HepG2 (cell line): ENCODE measurements around the gene FANCD2. TPM values are rescaled to one million over a fixed set of nuclear protein-coding genes. Genes with fewer than 3 reads are reported as not detected.

ENCODE experiments used
- ATAC-seq: fragments of 200-7000 bp; cut with Tn5 transposase; 3 replicates; pipeline ENCODE4 v1.9.1; 2020; ENCODE audit warnings: mild to moderate bottlenecking, moderate library complexity
- BruUV-seq: library from RNA; stranded (reverse); fragments of 400-500 nt; replicated peaks from 2 replicates; lab custom pipeline; 2021; lab: Mats Ljungman, UMichigan
- CTCF ChIA-PET: fragments of 300-600 bp; formaldehyde crosslinking; extraction: SDS; loops from one replicate; lab custom pipeline; 2021; ENCODE audit warnings: low total read pairs, inconsistent platforms, low intra/inter-chr PET ratio; lab: Yijun Ruan, JAX
- POLR2A ChIA-PET: fragments of 350-600 bp; sonication (Branson Sonifier 250); formaldehyde crosslinking; loops from one replicate; lab custom pipeline; 2020; ENCODE audit warnings: antibody characterized with exemption, inconsistent platforms; lab: Yijun Ruan, JAX
- DNase-seq: peaks from one replicate; pipeline ENCODE4 v3.0.0-alpha.2; 2015; ENCODE audit warnings: low spot score
- FAIRE-seq: peaks from 3 replicates; lab custom pipeline; 2011; peaks lifted over from hg19 to GRCh38; lab: Jason Lieb, UNC
- H2AFZ ChIP-seq: one replicate; pipeline ENCODE4 v1.6.1; 2011; ENCODE audit warnings: low read length, inconsistent platforms
- H3K27ac ChIP-seq: fragments of 300-600 bp; 3 replicates; pipeline ENCODE4 v1.8.0; 2011; ENCODE audit warnings: mixed run types, mild to moderate bottlenecking, mixed read lengths, low read length, inconsistent platforms; ENCODE audit not compliant: insufficient read depth; ENCODE audit errors: extremely low read length
- H3K27me3 ChIP-seq, 2 experiments: fragments of 200-600 bp in 1 of 2; 2 replicates in 1 of 2; 3 replicates in 1 of 2; pipeline versions ENCODE4 v1.6.0 to v1.8.0; 2011; ENCODE audit warnings: low read length in 2 of 2, mild to moderate bottlenecking in 2 of 2, moderate library complexity in 2 of 2, inconsistent platforms in 1 of 2; ENCODE audit not compliant: insufficient read depth in 2 of 2, control insufficient read depth in 1 of 2
- H3K36me3 ChIP-seq, 2 experiments: fragments of 200-600 bp in 1 of 2; replicated peaks in 1 of 2; 2 replicates in 1 of 2; 3 replicates in 1 of 2; pipeline versions ENCODE4 v1.5.1 to v1.8.0; 2011; ENCODE audit warnings: low read length in 2 of 2, inconsistent platforms in 1 of 2; ENCODE audit not compliant: insufficient read depth in 2 of 2, control insufficient read depth in 1 of 2
- H3K4me1 ChIP-seq: 2 replicates; pipeline ENCODE4 v1.5.1; 2012; ENCODE audit warnings: low read length, inconsistent platforms; ENCODE audit not compliant: insufficient read depth
- H3K4me2 ChIP-seq: 2 replicates; pipeline ENCODE4 v1.6.0; 2011; ENCODE audit warnings: low read depth, low read length, inconsistent platforms
- H3K4me3 ChIP-seq, 3 experiments: fragments of 200-600 bp in 1 of 3; sonication (generic), shearing (Covaris generic) in 1 of 3; replicated peaks in 1 of 3; 2 replicates each; pipeline ENCODE4 v1.5.1; 2011 to 2016; ENCODE audit warnings: low read length in 3 of 3, inconsistent platforms in 2 of 3, low read depth in 2 of 3, mild to moderate bottlenecking in 2 of 3, control low read depth in 1 of 3, mixed read lengths in 1 of 3; ENCODE audit not compliant: insufficient read depth in 1 of 3
- H3K79me2 ChIP-seq: one replicate; pipeline ENCODE4 v1.6.1; 2011; ENCODE audit warnings: low read length, inconsistent platforms; ENCODE audit not compliant: insufficient read depth
- H3K9ac ChIP-seq: 2 replicates; pipeline ENCODE4 v1.6.0; 2011; ENCODE audit warnings: mild to moderate bottlenecking, low read depth, low read length, inconsistent platforms; ENCODE audit not compliant: insufficient read depth
- H3K9me3 ChIP-seq: 2 replicates; pipeline ENCODE4 v1.5.1; 2012; ENCODE audit warnings: mild to moderate bottlenecking, low read length
- H4K20me1 ChIP-seq: 2 replicates; pipeline ENCODE4 v1.6.0; 2011; ENCODE audit warnings: inconsistent platforms, mild to moderate bottlenecking, low read length, moderate library complexity; ENCODE audit not compliant: insufficient read depth
- ATF7-NPFF ChIP-seq: sonication (generic); formaldehyde crosslinking; IDR thresholded peaks from 2 replicates; pipeline ENCODE4 v1.8.1; 2023; ENCODE audit warnings: mild to moderate bottlenecking, low read depth, missing genetic modification reagents, moderate library complexity
- ERF ChIP-seq: IDR thresholded peaks from 2 replicates; pipeline ENCODE4 v1.6.1; 2018; ENCODE audit warnings: missing biosample characterization, missing genetic modification reagents
- IRF2 ChIP-seq: IDR thresholded peaks from 2 replicates; pipeline ENCODE4 v1.6.1; 2018; ENCODE audit warnings: missing genetic modification reagents, missing compliant biosample characterization
- KDM1A ChIP-seq: IDR thresholded peaks from 2 replicates; pipeline ENCODE4 v1.6.1; 2016; ENCODE audit warnings: missing compliant biosample characterization
- KMT2A ChIP-seq: sonication (generic); formaldehyde crosslinking; IDR thresholded peaks from 2 replicates; pipeline ENCODE4 v1.4.0; 2020; ENCODE audit warnings: missing genetic modification reagents
- MEIS2 ChIP-seq: sonication (generic); formaldehyde crosslinking; IDR thresholded peaks from 2 replicates; pipeline ENCODE4 v1.9.0; 2021; ENCODE audit warnings: mild to moderate bottlenecking, missing genetic modification reagents
- MYC ChIP-seq: sonication (generic); formaldehyde crosslinking; IDR thresholded peaks from 2 replicates; pipeline ENCODE4 v1.9.0; 2021; ENCODE audit warnings: missing genetic modification reagents, borderline replicate concordance
- PITX1 ChIP-seq: sonication (generic); formaldehyde crosslinking; IDR thresholded peaks from 2 replicates; pipeline ENCODE4 v1.5.1; 2020; ENCODE audit warnings: mild to moderate bottlenecking, missing genetic modification reagents
- SATB2 ChIP-seq: sonication (generic); formaldehyde crosslinking; IDR thresholded peaks from 2 replicates; pipeline ENCODE4 v1.5.0; 2020; ENCODE audit warnings: missing genetic modification reagents
- ZBTB38 ChIP-seq: sonication (generic); formaldehyde crosslinking; IDR thresholded peaks from 2 replicates; pipeline ENCODE4 v1.5.1; 2020; ENCODE audit warnings: mild to moderate bottlenecking, missing genetic modification reagents
- ZFYVE20 ChIP-seq: sonication (generic); formaldehyde crosslinking; IDR thresholded peaks from 2 replicates; pipeline ENCODE4 v1.8.0; 2023; ENCODE audit warnings: low read depth, mild to moderate bottlenecking, moderate library complexity, missing genetic modification reagents, borderline replicate concordance
- ZKSCAN8 ChIP-seq: IDR thresholded peaks from 2 replicates; pipeline ENCODE4 v1.6.1; 2016; ENCODE audit warnings: borderline replicate concordance, missing genetic modification reagents, missing compliant biosample characterization
- ZNF225 ChIP-seq: sonication (generic); formaldehyde crosslinking; IDR thresholded peaks from 2 replicates; pipeline ENCODE4 v1.4.0; 2020; ENCODE audit warnings: mild to moderate bottlenecking, missing genetic modification reagents
- WGBS: methylation state at CpG from one replicate; pipeline ENCODE4 v1.1.6; 2017; ENCODE audit warnings: low lambda C conversion rate; 5-methylcytosine and 5-hydroxymethylcytosine counted together
- in situ Hi-C: cut with HindIII; loops from 2 replicates; pipeline ENCODE4 v1.10.0; 2017; ENCODE audit warnings: low pct_unique_long_range_greater_than_20kb; ENCODE audit not compliant: extremely low pct_ligation_motif_present
- intact Hi-C: fragments of 100-400 bp; cut with micrococcal nuclease; formaldehyde crosslinking; loops from one replicate; pipeline ENCODE4 v1.10.0; 2022; ENCODE audit not compliant: unreplicated experiment
- polyA plus RNA-seq, 8 experiments: library from polyadenylated mRNA; depleted of rRNA in 3 of 8; stranded (reverse) in 7 of 8; unstranded in 1 of 8; fragments of >200 nt; fragmentation: Illumina TruSeq in 4 of 8; extraction: Trizol in 4 of 8; gene quantifications; 2 replicates each; pipeline versions ENCODE4 v1.2.1 to v1.2.3, GENCODE V29; 2011 to 2016; ENCODE audit warnings: low read depth in 4 of 8, missing spikeins in 1 of 8, mixed read lengths in 1 of 8; ENCODE audit not compliant: insufficient read depth in 1 of 8
- total RNA-seq, 5 experiments: library from RNA; depleted of rRNA; stranded (reverse); fragments of >200 nt; fragmentation: Illumina TruSeq; extraction: Trizol; gene quantifications; 2 replicates each; pipeline ENCODE4 v1.2.3, GENCODE V29; 2016; ENCODE audit warnings: low read depth in 1 of 5
- TF ChIP-seq, protein P1 (sequence below): sonication (generic); formaldehyde crosslinking; IDR thresholded peaks from 2 replicates; pipeline ENCODE4 v1.8.0; 2022; ENCODE audit warnings: missing genetic modification reagents, mild to moderate bottlenecking, moderate library complexity, borderline replicate concordance
- TF ChIP-seq, protein P2 (sequence below): sonication (generic); formaldehyde crosslinking; IDR thresholded peaks from 2 replicates; pipeline ENCODE4 v1.5.0; 2020; ENCODE audit warnings: missing genetic modification reagents
- TF ChIP-seq, protein P3 (sequence below): IDR thresholded peaks from 2 replicates; pipeline ENCODE4 v1.6.1; 2016; ENCODE audit warnings: missing compliant biosample characterization, missing genetic modification reagents, borderline replicate concordance
- TF ChIP-seq, protein P4 (sequence below): sonication (generic); formaldehyde crosslinking; IDR thresholded peaks from 2 replicates; pipeline ENCODE4 v1.4.0; 2020; ENCODE audit warnings: missing genetic modification reagents, borderline replicate concordance

Gene FANCD2
- total and polyA plus RNA-seq, 2 of the 13 experiments (the other 11 are each of a cell fraction or from before 2014, with no cell fraction given): 10.1 to 42.0 TPM

DNA sequence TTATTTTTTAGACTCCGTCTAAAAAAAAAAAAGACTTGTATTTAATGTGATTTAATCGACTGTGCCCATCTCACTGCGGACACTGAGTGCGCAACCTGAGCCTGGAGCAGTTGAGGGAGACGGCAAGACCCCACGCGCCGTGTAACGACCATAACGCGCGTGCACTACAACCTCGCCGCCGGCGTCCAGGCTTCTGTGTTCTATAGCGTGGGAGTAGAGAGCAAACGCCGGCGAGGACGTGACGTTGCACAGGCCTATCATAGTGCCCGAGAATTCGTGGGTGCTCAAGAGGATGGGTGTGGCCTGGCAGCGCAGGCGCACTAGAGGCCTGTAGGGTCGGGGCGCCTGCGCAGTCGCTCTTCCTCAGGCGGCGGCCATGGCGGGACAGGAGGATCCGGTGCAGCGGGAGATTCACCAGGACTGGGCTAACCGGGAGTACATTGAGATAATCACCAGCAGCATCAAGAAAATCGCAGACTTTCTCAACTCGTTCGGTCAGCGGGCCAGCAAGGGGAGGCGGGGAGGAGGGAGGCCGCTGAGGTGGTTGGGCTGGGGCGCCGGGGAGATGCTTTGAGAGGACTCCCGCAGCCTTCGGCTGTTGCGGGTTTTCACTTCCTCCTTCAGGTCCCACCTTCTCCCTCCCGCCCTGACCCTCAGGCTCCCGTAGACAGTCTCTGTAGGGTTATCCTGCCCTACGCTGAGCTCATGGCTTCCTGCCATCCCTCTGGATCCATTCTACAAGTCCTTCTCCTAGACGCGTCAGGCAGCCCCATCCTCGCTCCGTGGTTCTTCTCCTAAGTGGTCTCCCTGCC, 89.3 kb downstream of the FANCD2 start, which contains the start of gene BRK1:
Gene BRK1 (plus strand): TSS at position 350 of the 812 bp plus-strand sequence. CDS start 27 bp downstream, at position 377.
- H3K4me1 ChIP-seq: peaks cover 33% of the 10 kb centered on the region
- H3K27me3 ChIP-seq: no peaks in the 10 kb centered on the region; a peak in 1 of 5 replicates
- BruUV-seq: no TSS peak
- DNase-seq: peak; percentile 94
- FAIRE-seq: peak; percentile 89
- peak within 1 kb of the TSS; percentile 52 for H2AFZ ChIP-seq
- H3K27ac ChIP-seq: peak within 1 kb of the TSS; percentile 65
- ATAC-seq: peak; percentile 97
- 1% methylated on average over 24 of the region's 54 CpGs for WGBS
- peak within 1 kb of the TSS; percentile 93 for H3K4me2 ChIP-seq
- POLR2A ChIA-PET: interaction anchor here (0.6 to 1.3 kb wide), 11 partner anchors 11 to 752 kb away, joined by 3 to 9 read pairs (median 4); partner anchors contain the start of genes TATDN2, THUMPD3 and VHL
- H4K20me1 ChIP-seq: peaks cover 5% of the 10 kb centered on the region; the same call in 1 of the 2 replicates
- intact Hi-C loops: loop anchor here (1.0 kb wide), 1 partner anchor 109 kb away; no protein-coding TSS in a partner anchor
- in situ Hi-C loops: no loop called here
- CTCF ChIA-PET: no interaction called here
- peaks cover 0 to 6% of the 10 kb centered on the region in 2 experiments; a peak in 2 of 5 replicates for H3K36me3 ChIP-seq
- peak within 1 kb of the TSS; percentile 81 for H3K9ac ChIP-seq
- H3K4me3 ChIP-seq: peak within 1 kb of the TSS; percentile 76 to 96 (median 92)
- no peaks in the 10 kb centered on the region for H3K9me3 ChIP-seq
- peaks cover 44% of the 10 kb centered on the region for H3K79me2 ChIP-seq
- TF ChIP-seq ERF (CRISPR knock-in tag) (peak; percentile 86), MYC (CRISPR knock-in tag) (peak; percentile 92), ATF7-NPFF (CRISPR knock-in tag) (peak; percentile 38; the same call in 1 of the 2 replicates), MEIS2 (CRISPR knock-in tag) (peak; percentile 66; the same call in 1 of the 2 replicates), ZBTB38 (peak; percentile 49; the same call in 1 of the 2 replicates), PITX1 (CRISPR knock-in tag) (no peak), SATB2 (CRISPR knock-in tag) (0 out of 2 replicates have a peak, but pooled peaks have one; percentile 80), ZKSCAN8 (CRISPR knock-in tag) (no peak), IRF2 (CRISPR knock-in tag) (0 out of 2 replicates have a peak, but pooled peaks have one; percentile 50), KMT2A (CRISPR knock-in tag) (peak; percentile 33; the same call in 1 of the 2 replicates), KDM1A (CRISPR knock-in tag) (no peak), ZFYVE20 (CRISPR knock-in tag) (no peak), ZNF225 (no peak)
- TF ChIP-seq, protein P1, sequence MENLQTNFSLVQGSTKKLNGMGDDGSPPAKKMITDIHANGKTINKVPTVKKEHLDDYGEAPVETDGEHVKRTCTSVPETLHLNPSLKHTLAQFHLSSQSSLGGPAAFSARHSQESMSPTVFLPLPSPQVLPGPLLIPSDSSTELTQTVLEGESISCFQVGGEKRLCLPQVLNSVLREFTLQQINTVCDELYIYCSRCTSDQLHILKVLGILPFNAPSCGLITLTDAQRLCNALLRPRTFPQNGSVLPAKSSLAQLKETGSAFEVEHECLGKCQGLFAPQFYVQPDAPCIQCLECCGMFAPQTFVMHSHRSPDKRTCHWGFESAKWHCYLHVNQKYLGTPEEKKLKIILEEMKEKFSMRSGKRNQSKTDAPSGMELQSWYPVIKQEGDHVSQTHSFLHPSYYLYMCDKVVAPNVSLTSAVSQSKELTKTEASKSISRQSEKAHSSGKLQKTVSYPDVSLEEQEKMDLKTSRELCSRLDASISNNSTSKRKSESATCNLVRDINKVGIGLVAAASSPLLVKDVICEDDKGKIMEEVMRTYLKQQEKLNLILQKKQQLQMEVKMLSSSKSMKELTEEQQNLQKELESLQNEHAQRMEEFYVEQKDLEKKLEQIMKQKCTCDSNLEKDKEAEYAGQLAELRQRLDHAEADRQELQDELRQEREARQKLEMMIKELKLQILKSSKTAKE: no peak
- TF ChIP-seq, protein P2, sequence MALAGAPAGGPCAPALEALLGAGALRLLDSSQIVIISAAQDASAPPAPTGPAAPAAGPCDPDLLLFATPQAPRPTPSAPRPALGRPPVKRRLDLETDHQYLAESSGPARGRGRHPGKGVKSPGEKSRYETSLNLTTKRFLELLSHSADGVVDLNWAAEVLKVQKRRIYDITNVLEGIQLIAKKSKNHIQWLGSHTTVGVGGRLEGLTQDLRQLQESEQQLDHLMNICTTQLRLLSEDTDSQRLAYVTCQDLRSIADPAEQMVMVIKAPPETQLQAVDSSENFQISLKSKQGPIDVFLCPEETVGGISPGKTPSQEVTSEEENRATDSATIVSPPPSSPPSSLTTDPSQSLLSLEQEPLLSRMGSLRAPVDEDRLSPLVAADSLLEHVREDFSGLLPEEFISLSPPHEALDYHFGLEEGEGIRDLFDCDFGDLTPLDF (CRISPR knock-in tag): no peak; the same call in 1 of the 2 replicates
- TF ChIP-seq, protein P3, sequence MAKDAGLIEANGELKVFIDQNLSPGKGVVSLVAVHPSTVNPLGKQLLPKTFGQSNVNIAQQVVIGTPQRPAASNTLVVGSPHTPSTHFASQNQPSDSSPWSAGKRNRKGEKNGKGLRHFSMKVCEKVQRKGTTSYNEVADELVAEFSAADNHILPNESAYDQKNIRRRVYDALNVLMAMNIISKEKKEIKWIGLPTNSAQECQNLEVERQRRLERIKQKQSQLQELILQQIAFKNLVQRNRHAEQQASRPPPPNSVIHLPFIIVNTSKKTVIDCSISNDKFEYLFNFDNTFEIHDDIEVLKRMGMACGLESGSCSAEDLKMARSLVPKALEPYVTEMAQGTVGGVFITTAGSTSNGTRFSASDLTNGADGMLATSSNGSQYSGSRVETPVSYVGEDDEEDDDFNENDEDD: 0 out of 2 replicates have a peak, but pooled peaks have one; percentile 39
- TF ChIP-seq, protein P4, sequence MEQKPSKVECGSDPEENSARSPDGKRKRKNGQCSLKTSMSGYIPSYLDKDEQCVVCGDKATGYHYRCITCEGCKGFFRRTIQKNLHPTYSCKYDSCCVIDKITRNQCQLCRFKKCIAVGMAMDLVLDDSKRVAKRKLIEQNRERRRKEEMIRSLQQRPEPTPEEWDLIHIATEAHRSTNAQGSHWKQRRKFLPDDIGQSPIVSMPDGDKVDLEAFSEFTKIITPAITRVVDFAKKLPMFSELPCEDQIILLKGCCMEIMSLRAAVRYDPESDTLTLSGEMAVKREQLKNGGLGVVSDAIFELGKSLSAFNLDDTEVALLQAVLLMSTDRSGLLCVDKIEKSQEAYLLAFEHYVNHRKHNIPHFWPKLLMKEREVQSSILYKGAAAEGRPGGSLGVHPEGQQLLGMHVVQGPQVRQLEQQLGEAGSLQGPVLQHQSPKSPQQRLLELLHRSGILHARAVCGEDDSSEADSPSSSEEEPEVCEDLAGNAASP (CRISPR knock-in tag): peak; percentile 67
